GM19025 (cell line): ENCODE measurements around the gene DHRS3.

Experiments used
- ATAC-seq: cut with Tn5 transposase; IDR thresholded peaks from one replicate; pipeline ENCODE4 v1.9.1; 2021; ENCODE audit warnings: mild to moderate bottlenecking, low read depth, moderate library complexity; ENCODE audit not compliant: unreplicated experiment

Gene DHRS3

DNA sequence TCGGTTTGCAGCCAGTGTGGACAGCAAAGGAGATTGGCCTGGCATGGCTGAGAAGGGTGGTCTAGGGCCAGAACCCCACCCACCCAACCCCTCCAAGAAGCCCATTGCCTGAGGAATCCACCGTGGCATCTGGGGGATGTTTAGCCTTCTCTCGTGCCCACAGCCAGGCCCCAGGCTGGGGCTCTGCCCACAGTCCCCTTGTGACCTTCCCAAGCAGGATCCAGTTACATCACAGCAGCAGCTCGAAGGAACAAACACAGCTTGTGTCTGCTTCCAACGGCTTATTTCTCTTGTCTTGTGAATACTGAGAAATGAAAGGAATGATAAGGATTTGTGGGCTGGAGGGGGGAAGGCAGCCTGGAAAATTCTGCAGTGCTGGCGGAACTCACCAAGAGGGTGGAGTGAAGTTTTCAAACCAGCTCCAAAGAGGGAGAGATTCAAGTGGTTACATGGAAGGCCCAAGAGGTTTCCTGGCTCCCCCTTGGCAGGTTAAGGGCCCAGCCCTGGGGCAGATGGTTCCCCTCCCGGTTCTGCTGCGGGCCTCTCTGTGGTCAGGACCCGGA lies 61.6 kb downstream of the DHRS3 start:
- no peak for ATAC-seq

DNA sequence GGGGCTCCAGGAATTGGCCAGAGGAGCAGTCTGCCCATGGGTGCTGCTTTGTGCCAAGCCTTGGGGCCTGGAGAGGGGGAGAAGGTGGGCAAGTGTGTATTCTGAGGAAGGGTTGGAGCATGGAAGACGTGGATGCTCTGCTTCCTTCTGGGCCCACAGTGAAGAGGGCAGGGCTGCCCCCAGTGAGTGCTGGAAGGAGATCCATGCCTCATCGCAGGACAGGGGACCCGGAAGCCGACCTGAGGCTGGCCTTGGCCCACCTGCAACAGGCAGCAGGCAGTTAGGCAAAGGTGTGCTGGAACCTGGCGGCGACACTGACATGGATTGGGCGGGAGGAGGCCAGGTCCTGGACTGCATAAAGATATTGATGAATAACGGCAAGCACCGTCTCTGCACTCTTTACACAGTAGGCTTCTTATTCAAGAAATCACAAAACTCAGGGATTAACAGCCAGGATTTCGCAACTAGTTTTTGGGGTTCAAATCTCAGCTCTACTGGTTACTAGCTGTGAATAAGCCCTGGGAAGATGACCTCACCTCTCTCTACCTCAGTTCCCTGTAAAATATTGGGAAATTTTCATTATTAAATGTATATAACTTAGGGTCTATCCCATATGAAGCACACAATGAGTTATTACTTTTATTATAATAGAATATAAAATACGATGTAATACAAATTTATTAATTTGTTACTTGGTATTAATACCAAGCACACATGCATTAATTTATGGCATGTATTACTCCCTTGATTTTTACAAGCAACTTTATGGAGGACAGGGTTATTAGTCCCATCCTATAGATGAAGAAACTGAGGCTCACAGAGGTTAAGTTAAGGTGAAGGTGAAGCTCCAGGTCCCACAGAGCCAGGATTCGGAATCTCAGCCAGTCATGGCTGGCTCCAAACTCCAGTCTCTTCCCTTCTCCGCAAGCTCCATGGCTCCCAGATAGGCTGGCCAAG lies 62.3 kb downstream of the DHRS3 start:
- ATAC-seq, result no peak

DNA sequence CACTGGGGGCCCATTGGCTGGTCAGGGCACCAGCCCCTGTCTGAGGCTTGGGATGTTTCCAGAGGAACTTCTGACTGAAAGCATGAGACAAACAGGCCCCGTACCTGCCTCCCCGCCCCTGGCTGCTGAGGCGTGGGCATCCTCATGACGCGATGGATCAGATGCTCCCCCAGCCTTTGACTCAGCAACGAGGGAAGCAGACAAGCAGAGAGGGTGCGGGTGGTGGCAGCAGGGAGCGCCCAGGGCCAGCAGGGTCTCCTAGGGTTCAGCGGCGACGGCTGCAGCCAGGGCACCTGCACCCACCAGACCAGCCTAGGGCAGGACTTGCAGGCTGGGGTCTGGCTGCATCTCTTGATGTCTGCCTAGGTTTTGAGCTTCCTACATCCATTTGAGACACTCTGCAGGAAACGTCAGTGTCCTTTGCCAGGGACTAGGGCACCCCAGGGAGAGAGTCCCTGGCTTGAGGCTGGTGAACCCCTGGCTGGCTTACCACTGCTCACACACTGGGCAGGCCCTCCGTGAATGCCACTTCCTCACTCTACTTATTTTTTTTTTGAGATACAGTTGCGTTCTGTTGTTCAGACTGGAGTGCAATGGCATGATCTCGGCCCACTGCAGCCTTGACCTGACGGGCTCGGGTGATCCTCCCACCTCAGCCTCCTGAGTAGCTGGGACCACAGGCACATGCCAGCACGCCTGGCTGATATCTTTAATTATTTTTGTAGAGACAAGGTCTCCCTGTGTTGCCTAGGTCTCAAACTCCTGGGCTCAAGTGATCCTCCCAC lies 63.3 kb downstream of the DHRS3 start:
- ATAC-seq, result no peak

GRCh38 chr1:12553963-12554362 lies 64.0 kb downstream of the DHRS3 start:
- no peak for ATAC-seq

DNA sequence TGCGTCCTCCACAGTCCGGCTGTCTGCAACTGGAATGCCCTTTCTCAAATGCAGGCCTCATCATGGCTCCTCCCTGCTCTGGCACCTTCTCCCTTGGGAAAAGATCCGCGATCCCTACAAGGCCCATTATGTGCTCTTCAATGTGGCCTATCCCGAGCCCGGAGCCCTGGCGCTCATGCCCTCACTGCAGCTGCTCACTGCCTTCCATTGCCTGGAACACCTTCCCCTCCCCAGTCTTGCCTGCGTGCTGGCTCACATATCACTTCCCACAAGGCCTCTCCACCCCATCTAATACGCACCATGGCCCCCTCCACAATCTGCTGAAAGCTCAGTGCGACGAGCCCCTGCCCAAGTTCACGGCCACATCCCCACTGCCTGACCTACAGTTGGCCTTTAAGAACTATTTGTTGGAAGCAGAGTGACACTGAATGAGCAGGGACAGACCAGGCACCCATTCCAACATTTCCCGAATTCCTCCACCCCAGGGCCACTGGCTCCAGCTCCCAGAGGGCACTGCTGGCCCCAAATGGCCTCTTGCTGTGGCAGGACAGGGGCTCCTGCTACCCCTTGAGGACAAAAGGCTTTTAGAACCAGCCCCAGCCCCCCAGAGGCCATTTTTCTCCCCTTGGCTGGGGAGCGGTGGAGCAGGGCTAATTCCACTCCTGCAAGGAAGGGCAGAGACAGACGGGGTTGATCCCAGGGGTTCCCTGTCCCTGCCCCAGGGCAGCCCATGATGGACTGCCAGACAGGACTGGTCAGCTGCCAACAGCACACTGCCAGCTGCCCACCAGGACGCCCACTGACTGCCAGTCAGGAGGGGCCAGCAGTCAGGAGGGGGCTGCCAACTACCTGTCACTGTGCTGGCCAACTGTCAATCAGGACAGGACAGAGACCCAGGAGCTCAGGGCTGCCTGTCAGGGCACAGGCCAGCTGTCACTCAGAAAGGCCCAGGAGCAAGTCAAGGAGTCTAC lies 64.8 kb downstream of the DHRS3 start:
- ATAC-seq, result no peak

DNA sequence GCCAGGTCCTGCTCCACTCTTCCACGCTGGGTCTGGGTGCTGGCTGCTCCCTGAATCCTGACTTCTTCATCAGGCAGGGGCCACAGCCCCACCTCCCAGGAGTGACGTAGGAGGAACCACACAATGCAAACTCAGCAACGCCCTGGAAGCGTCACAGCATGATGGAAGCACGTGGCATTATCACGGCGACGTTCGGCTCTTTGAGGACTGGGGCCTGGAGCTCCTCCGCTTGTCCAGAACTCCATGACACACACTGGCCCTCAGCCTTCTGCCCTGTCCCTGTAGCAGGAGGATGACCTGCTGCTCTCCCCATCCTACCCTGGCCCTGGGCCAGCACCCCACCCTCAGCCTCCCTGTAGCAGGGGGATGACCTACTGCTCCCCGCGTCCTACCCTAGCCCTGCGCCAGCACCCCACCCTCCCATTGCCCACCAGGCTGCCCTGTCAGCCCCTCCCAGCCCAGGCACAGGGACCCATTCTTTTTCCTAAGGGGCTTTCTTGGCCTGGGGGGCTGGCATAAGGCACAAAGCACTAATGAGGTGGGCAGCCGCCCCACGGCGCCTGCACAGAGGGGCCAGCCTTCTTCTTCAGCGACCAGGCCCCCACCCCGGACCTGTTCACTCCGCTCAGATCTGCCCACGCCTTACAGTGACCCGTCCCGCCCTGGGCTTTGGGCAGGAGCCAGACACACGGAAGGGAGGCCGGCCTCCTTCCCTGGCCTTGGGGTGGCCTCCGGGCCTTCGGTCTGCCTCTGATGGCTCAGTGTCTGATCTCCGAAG lies 65.7 kb downstream of the DHRS3 start:
- ATAC-seq, result no peak

- no peak for ATAC-seq
Observed at GRCh38 chr1:12551584-12551983, 66.4 kb downstream of the DHRS3 start.

DNA sequence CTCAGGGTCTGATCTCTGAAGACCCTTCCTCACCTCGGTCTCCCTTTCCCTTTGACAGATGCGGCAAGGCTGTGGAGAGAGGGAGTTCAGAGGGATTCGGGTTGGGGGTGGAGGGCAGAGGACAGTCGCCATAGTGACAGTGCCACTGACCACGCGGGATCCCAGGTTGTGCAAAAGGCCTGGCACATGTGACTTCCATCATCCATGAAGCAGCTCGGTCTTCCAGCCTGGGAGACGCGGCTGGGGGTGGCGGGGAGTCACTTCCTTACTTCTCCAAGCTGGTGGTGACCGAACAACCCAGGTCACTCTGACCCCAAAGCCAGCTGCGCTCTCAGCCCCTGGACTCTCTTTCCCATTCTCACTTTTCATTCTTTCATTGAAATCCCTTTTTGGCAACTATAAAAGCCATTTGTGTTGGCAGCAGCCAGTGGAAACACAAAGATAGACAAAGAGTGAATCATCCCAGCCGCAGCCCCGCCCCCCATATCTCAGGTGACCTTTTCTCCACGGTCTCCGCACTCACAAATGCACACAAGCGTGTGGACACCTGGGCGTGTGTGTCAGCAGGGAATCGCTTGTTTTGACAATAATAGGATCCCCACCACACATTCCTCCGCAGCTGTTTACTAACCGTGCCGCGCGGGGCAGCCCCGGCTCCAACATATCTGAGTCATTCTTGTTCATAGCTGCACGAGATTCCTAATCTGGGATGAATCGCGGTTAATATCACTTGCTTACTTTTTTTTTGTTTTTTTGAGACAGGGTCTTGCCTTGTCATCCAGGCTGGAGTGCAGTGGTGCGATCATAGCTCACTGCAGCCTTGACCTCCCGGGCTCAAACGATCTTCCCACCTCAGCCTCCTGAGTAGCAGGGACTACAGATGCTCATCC lies 68.3 kb downstream of the DHRS3 start:
- no peak for ATAC-seq

DNA sequence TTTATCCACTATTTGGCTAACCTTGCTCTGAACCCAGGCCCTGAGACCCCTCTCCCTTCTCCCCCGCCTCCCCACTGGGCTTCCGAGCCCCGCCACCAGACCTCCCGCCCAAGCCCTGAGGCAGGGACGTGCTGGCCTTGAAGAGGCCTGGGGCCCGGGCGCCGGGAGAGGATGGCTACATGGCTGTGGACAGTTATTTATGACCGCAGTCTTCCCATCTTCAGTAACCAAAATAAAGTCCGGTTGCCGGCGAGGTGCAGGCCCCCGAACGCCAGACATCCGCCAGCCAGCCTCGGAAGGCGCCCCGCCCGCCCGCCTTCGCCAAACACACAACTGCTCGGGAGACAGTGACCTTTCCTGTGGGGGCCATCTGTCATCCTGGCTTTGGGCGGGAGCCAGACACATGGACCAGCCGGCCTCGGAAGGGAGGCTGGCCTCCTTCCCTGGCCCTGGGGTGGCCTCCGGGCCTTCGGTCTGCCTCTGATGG lies 69.0 kb downstream of the DHRS3 start:
- no peak for ATAC-seq

DNA sequence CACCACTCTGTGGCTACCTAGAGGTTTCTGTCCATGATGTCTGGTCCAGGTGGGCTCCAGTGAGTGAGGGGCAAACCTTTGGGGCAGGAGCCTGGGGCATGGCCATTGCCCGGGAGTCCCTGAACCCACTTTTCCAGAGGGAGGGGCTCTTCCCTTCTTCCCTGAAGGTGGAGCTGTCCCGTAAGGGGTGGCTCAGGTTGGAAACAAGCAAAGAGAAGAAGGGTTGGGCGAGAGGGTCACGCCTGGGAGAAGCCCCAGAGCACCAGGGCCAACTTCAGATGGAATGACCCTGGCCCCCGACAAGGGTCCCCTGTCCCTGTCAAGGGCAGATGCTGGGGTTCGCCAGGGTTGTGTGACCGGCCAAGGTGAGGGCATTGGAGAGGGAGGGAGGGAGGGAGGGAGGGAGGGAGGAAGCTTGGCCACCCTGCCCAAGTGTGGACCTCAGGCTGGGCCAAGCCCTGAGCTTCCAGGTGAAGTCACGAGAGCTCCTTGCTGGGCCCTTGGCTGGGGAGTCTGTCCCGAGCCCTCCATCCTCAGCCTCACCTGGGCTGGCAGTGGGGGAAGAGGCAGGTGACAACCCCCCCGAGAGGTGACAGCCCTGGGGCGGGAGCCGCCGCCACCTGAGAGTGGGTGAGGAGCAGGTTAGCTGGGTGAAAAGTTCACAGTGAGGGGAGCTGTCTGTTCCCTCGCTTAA lies 69.6 kb downstream of the DHRS3 start:
- ATAC-seq, result no peak

DNA sequence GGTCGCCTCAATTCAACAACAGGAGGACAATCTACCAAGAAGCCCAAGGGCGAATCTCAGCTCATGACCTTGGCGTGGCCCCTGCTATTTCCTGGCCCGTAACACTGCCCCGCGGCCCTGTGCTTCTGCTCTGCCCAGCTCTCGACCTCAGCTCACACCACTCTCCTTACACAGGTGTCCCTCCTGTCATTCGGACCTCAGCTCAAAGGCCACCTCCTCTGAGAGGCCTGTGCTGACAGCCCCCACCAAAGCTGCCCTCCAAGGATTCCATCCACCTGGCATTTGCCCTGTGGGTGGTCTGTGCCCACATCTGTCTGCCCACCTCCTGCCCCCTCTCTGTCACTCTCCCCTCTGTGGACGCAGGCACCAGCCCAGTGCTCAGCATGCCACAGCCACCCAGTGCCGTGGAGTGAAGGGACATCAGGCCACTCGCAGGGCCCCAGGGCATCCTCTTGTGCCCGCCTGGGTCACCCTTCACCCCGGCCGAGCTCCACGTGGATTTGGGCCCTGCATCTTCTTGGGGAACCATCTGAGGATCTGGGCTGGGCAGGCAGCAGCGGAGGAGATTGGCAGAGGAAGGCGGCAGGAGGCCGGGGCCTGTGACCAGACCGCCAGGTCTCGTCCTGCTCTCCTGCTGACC lies 70.3 kb downstream of the DHRS3 start:
- no peak for ATAC-seq

DNA sequence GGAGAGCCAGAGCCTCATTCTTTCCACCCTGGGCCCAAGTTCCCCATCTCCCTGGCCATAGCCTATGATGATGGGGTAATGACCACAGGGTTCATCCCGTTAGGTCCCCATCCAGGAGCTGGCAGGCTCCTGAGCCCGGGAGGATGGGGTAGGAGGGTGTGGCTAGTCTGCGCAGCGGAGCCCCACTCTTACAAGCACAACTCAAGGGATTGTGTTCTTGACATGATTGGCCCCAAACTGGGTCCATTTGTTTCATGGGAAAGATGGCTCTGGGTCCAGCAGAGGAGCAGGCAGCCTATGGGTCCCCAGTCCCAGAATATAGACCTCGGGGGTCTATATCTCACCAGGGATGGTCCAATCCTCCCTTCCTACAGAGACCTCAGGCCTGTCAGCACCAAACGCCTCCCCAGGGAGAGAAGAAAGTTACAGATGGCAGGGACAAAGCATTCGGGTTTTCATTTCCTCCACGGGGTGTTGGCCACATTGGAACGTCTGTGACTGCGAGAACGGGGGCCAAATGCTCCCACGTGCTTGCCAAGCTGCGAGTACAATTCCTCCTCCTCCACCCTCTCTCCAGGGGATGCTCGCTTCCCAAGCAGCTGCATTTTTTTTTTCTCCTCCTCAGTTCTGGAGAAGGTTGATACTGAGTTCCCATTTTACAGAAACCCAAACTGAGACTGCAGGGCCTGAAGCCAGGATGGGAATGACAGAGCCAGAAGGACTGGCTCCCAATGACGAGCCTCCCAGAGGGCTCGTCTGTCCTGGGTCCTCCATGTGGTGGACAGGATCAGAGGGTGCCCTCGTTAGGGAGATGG lies 71.0 kb downstream of the DHRS3 start:
- no peak for ATAC-seq

GRCh38 chr1:12544992-12545391 lies 73.0 kb downstream of the DHRS3 start:
- no peak for ATAC-seq

DNA sequence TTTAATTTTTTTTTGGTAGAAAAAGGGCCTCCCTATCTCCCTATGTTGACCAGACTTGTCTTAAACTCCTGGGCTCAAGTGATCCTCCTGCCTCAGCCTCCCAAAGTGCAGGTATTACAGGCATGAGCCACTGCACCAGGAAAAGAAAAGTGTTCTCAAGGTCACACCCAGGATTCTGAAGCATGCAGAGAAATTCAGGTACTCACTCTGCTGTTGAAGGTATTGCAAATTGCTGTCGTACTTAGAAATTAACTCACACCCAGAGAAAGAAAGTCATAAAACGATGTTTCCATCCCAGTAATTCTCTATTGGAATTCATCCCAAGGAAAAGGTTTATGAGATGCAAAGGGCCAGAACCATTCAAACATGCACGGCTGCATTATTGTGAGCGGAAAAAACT lies 73.7 kb downstream of the DHRS3 start:
- no peak for ATAC-seq

- ATAC-seq, result no peak
Observed at GRCh38 chr1:12543740-12544154, 74.3 kb downstream of the DHRS3 start.
